HFF-Myc (cell line): ENCODE measurements around the gene EMP2.
"Not testable (repeated sequence)": the region's sequence is repeated elsewhere in the genome, so short reads cannot be mapped to it uniquely, and the experiment has no call there.

Experiments
- DNase-seq: peaks from one replicate; pipeline ENCODE4 v3.0.0-alpha.2; 2011; ENCODE audit warnings: low read depth; ENCODE audit errors: extremely low read depth
- H3K4me3 ChIP-seq: replicated peaks from 2 replicates; pipeline ENCODE4 v1.5.1; 2011; ENCODE audit warnings: low read depth, mild to moderate bottlenecking, control low read depth, low read length
- CTCF ChIP-seq: IDR thresholded peaks from 2 replicates; pipeline ENCODE4 v1.5.1; 2012; ENCODE audit warnings: mild to moderate bottlenecking, low read depth, low read length, control low read depth; ENCODE audit errors: missing control alignments

EMP2 gene

DNA sequence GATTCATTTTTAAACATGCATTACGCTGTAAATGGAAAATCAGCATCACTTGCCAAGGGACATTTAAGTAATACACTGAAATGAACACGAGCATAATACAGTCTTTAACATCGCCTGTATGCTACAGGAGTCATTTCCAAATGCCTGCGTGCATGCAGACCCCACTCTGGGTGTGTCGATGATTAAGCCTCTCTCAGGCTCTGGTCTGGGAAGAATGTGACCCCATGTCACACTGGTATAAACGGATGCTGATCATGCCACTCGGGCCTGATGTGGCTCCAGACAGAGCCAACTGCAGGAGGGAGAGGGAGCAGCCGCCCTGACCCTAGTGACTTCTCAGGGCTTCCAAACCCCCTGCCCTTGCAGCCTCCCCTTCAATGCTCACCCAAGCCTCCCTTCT lies 10.8 kb downstream of the EMP2 start:
- no peak overlapping the region for H3K4me3 ChIP-seq
- DNase-seq: no peak
- no peak for TF ChIP-seq CTCF

DNA sequence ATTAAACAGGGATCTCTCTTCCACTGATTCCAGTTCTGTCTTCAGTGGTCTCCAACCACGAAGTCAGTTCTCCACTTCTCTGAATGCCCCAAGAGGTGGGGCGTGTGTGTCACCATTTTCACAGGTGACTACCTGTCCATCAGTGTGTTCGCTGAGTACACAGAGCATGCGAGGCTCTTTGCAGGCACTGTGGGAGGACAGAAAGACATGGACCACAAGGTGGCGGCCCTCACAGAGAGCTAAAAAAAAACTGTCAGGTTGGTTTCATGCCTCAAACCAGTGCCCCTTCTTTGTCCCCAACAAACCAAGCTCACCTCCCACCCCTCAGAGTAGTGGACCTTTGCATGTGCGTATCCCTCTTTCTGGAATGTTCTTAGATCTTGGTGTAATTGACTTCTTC lies 13.8 kb downstream of the EMP2 start:
- H3K4me3 ChIP-seq: no peak overlapping the region
- no peak for TF ChIP-seq CTCF
- DNase-seq: no peak

DNA sequence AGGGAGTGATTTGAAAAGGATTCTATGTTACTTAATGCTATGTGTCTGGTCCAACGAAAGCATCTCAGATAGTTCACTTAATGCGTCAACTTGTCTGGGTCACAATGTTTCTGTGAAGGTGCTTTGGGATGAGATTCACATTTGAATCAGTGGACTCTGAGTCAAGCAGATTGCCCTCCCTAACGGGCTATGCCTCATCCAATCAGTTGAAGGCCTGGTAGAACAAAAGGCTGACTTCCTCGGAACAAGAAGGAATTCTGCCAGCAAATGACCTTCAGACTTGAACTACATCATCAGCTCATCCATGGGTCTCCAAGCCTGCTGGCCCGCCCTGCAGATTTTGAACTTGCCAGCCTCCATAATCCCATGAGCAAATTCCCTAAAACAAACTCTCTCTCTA lies 15.2 kb downstream of the EMP2 start:
- TF ChIP-seq CTCF: no peak
- no peak for DNase-seq
- H3K4me3 ChIP-seq: no peak overlapping the region

- no peak for DNase-seq
- no peak for TF ChIP-seq CTCF
These were observed 15.8 kb downstream of the EMP2 start for GRCh38 chr16:10564591-10564990.

GRCh38 chr16:10562361-10562899 lies 18.0 kb downstream of the EMP2 start:
- TF ChIP-seq CTCF: no peak
- H3K4me3 ChIP-seq: no peak overlapping the region
- DNase-seq: no peak

More at GRCh38 chr16:10564591-10564990, 15.8 kb downstream of the EMP2 start:
- no peak overlapping the region for H3K4me3 ChIP-seq

- no peak overlapping the region for H3K4me3 ChIP-seq
- TF ChIP-seq CTCF: no peak
- no peak for DNase-seq
These were observed 19.0 kb downstream of the EMP2 start for GRCh38 chr16:10561425-10561824.

- no peak overlapping the region for H3K4me3 ChIP-seq
- no peak for TF ChIP-seq CTCF
- no peak for DNase-seq
These were observed 19.4 kb downstream of the EMP2 start for GRCh38 chr16:10561001-10561400.

- H3K4me3 ChIP-seq, DNase-seq: not testable (repeated sequence)
These were observed 20.6 kb downstream of the EMP2 start for GRCh38 chr16:10559792-10560191.
